GM18868 (cell line): Measurements from ENCODE around the gene WWOX.

ENCODE experiments used
- ATAC-seq: cut with Tn5 transposase; IDR thresholded peaks from one replicate; pipeline ENCODE4 v1.9.1; 2021; ENCODE audit warnings: mild to moderate bottlenecking, moderate library complexity; ENCODE audit not compliant: unreplicated experiment

The WWOX gene

GRCh38 chr16:78778101-78779004 is 678.9 kb downstream of the WWOX start:
- no peak for ATAC-seq

- no peak for ATAC-seq
Measured at GRCh38 chr16:78780808-78781207, 681.4 kb downstream of the WWOX start.

GRCh38 chr16:78782572-78782971 is 683.1 kb downstream of the WWOX start:
- no peak for ATAC-seq

GRCh38 chr16:78783570-78784079 is 684.2 kb downstream of the WWOX start:
- ATAC-seq = no peak

- no peak for ATAC-seq
Measured at GRCh38 chr16:78784771-78785170, 685.3 kb downstream of the WWOX start.

GRCh38 chr16:78785218-78785617 is 685.8 kb downstream of the WWOX start:
- ATAC-seq = no peak

GRCh38 chr16:78786635-78787034 is 687.2 kb downstream of the WWOX start:
- no peak for ATAC-seq

GRCh38 chr16:78788276-78788675 is 688.8 kb downstream of the WWOX start:
- no peak for ATAC-seq

GRCh38 chr16:78788696-78789095 is 689.2 kb downstream of the WWOX start:
- ATAC-seq = no peak

GRCh38 chr16:78789561-78789960 is 690.1 kb downstream of the WWOX start:
- no peak for ATAC-seq

GRCh38 chr16:78791011-78791410 is 691.6 kb downstream of the WWOX start:
- ATAC-seq = no peak

- no peak for ATAC-seq
Measured at GRCh38 chr16:78791926-78792325, 692.5 kb downstream of the WWOX start.

GRCh38 chr16:78792952-78793351 is 693.5 kb downstream of the WWOX start:
- no peak for ATAC-seq

- ATAC-seq = no peak
Measured at GRCh38 chr16:78794581-78795250, 695.3 kb downstream of the WWOX start.

GRCh38 chr16:78795433-78795832 is 696.0 kb downstream of the WWOX start:
- ATAC-seq = no peak

GRCh38 chr16:78796221-78796866 is 696.9 kb downstream of the WWOX start:
- no peak for ATAC-seq

GRCh38 chr16:78799429-78799828 is 700.0 kb downstream of the WWOX start:
- no peak for ATAC-seq

GRCh38 chr16:78800523-78800922 is 701.1 kb downstream of the WWOX start:
- ATAC-seq = peak; percentile 68

GRCh38 chr16:78804058-78804735 is 704.7 kb downstream of the WWOX start:
- no peak for ATAC-seq

- no peak for ATAC-seq
Measured at GRCh38 chr16:78805556-78805955, 706.1 kb downstream of the WWOX start.

GRCh38 chr16:78811247-78811646 is 711.8 kb downstream of the WWOX start:
- ATAC-seq = no peak
